RPMI7951 (cell line): ENCODE data around the gene C1QTNF9. TPM values are rescaled to one million over a fixed set of nuclear protein-coding genes. Genes with fewer than 3 reads are reported as not detected.
"Not testable (repeated sequence)": the region's sequence is repeated elsewhere in the genome, so short reads cannot be mapped to it uniquely, and the experiment has no call there.

ENCODE experiments used
- DNase-seq: peaks from one replicate; pipeline ENCODE4 v3.0.0-alpha.2; 2012; ENCODE audit warnings: low read depth
- total RNA-seq: library from RNA; depleted of rRNA; stranded (reverse); fragments of >200 nt; shearing (Covaris generic); gene quantifications from 2 replicates; pipeline ENCODE4 v1.2.3, GENCODE V29; 2014; rRNA removed

Gene C1QTNF9
- not detected in 2 replicates for total RNA-seq

DNA sequence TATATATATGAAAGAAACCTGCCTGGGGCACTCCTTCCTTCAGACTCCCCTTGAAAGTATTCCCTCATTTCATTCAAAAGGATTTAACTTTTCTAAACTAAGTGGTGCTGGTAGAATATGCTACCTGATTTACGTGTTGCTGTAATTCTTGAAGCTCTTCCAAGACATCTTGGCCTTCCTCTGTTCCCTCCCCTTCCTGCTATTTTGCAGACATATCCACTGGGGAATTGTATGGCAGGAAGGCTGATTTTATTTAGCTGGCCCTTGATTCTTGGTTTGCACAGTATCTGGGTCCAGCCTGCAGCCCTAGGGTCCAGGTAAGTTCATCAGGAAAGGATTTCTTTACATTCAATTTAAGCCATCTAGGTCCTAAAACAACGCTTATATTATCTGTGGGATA lies at the start of gene C1QTNF9:
C1QTNF9 (plus strand) TSS at position 281 of the 400 bp plus-strand sequence. CDS start 6,424 bp downstream, outside the sequence.
- DNase-seq = not testable (repeated sequence)

GRCh38 chr13:24261566-24261965 lies 47.8 kb upstream of the C1QTNF9 start:
- no peak for DNase-seq

DNA sequence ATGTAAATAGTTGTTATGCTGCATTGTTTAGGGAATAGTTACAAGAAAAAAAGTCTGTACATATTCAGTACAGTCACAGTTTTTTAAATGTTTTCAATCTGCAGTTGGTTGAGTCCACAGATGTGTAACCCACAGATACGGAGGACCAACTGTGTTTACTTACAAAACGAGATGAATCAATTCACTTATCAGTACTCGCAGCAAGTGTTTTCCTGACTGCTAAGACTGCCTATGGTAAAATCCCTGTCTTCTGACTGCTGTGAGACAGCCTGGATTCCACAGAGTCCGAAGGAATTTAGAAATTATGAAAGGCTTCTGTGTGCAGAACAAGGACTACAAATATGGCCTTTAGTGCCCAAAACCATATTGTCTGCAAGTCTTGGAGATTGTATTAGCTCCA lies 45.7 kb upstream of the C1QTNF9 start:
- no peak for DNase-seq

- no peak for DNase-seq
Observed at GRCh38 chr13:24264976-24265375, 44.4 kb upstream of the C1QTNF9 start.

DNA sequence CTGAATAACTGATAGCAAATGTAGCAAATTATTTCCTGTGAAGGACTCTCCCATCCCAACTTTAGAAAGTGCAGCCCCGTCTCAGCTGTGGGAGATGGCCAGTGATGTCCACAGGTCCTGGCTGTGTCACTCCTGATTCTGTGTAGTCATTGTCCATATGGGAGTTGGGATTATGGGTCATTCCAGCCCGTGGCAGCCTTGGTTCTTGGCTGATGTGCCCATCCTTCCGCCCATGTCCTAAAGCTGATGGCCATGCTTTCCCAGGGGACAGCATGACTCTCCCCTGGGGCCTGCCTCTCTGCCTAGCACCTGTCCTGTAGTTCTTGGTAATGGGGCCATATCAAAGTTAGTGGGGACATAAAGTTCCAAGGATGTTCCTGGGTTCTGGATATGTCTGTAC lies 43.9 kb upstream of the C1QTNF9 start:
- DNase-seq = no peak

- no peak for DNase-seq
Observed at GRCh38 chr13:24267274-24267673, 42.1 kb upstream of the C1QTNF9 start.

GRCh38 chr13:24267801-24268200 lies 41.6 kb upstream of the C1QTNF9 start:
- no peak for DNase-seq

GRCh38 chr13:24269821-24270220 lies 39.6 kb upstream of the C1QTNF9 start:
- DNase-seq = no peak

GRCh38 chr13:24270639-24271141 lies 38.7 kb upstream of the C1QTNF9 start:
- peak; percentile 51 for DNase-seq

DNA sequence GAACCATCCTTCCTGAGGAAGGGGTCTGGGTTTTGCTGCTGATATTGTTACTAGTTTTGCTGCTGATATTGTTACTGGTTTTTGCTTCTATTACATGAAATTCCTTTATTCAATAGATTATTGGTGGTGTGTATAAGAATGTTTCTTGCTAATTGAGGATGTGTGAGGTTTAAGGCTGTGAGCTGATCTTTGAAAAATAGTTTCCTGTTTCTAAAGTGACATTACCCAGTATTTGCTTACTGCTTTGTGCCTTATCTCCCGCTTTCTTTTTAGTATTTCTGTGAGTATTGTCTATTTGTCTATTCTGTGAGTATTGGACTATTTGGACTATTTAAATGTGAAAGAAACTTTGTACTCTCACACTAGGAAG lies 38.2 kb upstream of the C1QTNF9 start:
- DNase-seq = no peak

DNA sequence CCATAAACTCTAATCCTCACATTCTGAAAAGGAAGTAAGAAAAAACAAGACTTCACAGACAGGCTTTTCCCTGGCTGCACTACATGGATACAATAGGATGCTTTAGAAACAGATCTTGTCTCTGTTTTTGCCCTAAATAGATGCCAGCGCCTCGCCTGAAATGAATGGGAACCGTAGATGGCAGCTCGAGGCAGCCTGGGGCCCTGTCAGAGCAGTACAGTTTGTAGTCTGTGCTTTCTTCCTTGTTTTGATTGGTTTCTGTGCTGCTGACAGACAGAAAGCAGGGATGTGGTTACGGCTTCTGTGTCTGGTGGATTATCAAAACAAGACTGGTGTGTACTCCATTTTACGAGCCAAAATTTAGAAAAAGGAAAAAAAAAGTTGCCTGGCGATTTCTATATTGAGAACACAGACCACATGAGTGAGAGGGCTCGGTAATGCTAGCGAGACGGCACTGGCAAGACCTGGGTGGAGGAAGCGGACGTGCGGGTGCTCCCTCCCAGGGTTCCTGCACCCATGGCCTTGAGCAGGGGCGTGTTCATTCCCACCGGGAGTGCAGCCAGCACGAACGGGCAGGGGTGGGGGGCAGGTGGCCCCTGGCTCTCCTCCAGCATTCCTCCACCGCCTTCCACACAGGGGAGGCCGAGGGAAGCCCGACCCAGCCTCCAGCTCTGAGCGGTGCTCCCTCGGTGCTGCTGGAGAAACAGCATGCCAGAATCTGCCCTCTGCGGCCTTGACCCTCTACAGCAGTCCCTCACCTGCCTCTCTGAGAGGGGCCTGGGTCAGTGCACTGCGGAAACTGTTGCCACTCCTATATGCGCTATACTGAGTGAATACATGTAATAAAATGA lies 37.6 kb upstream of the C1QTNF9 start:
- peak; percentile 79 for DNase-seq

GRCh38 chr13:24272452-24273161 lies 36.8 kb upstream of the C1QTNF9 start:
- DNase-seq = no peak

DNA sequence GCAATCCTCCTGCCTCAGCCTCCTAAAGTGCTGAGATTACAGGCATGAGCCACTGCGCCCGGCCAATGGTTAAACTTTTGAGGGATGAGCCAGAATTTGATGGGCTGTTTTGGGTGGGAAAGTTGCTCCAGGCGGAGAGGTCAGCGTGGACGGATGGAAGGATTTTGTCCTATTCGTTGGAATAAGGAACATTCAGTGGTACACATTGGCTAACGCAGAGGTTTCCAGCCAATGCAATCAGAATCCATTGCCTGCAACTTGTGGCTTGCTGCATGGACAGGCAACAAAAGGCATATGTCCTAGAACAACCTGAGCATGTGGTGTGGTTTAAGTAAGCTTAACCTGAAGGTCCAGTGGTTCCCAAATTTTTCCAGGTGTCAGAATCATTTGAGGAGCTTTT lies 35.5 kb upstream of the C1QTNF9 start:
- DNase-seq = no peak

DNA sequence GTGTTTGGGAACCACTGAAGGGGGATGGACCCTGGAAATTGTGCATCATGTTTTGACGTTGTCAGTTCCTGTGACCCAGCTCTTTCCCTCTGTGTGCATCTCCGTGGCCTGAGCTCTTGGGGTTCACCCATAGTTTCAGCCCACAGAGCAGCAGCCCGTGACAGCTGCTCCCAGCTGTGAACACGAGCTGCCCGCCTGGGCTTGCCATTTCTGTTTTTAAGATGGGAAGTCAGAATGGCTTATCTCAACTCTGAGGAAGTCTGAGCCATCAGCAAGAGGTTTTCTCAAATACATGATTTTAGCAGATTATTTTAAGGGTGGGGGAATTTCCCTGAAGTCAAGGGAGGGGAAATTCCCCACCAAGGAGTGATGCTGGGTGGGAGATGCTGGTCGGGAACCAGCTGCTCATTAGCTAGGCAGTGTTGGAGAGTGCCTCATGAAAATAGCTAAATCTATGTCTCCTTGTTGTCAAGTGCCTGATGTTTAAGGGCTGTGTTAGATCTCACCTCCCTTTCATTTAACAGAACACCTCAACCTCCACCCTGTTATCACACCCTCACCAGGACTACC lies 34.8 kb upstream of the C1QTNF9 start:
- DNase-seq = no peak

GRCh38 chr13:24275041-24275440 lies 34.3 kb upstream of the C1QTNF9 start:
- no peak for DNase-seq

DNA sequence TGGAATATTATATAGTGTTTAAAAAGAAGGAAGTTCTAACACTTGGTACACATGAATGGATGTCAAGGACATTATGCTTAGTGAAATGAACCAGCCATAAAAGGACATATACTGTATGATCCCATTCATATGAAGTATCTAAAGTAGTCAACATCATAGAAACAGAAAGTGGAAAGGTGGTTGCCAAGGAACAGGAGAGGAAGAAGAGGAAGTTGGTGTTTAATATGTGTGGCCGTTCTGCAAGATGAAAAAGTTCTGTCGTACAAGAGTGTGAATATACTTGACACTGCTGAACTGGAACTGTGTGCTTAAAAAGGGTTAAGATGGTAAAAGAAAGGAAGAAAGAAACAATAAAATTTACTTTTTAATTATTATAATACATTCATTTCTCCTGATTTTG lies 33.1 kb upstream of the C1QTNF9 start:
- DNase-seq = no peak

DNA sequence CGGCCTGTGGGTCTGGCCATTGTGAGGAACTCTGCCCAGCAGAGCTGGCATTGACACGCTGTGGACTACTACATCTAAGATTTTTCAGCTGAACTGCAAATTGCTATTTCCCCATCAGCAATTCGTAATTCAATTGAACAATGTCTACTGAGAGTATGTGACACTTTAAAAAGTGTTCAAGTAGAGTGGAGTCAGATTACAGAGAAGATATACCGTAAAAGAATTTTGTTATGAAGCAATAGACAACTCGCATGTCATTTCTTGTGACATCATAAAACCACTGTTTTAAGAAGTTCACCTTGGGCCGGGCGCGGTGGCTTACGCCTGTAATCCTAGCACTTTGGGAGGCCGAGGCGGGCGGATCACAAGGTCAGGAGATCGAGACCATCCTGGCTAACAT lies 32.5 kb upstream of the C1QTNF9 start:
- no peak for DNase-seq

DNA sequence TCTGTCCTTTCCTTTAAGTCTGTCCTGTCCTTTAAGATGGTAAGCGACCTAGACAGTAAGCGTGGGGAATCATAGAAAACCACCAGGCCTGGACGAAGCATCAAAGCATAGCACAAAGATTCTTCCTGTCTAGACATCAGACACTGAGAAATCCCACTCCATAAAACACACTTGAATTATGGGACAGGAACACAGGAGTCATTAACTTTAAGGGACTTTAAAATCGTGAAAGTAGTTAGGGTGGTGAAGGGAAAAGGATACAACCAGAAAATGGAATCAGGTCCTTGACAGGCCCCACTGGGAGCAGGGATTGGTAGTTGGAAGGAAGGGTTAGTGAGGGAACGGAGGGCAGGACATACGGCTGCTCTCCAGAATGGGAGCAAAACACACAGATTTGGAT lies 31.6 kb upstream of the C1QTNF9 start:
- DNase-seq = no peak

DNA sequence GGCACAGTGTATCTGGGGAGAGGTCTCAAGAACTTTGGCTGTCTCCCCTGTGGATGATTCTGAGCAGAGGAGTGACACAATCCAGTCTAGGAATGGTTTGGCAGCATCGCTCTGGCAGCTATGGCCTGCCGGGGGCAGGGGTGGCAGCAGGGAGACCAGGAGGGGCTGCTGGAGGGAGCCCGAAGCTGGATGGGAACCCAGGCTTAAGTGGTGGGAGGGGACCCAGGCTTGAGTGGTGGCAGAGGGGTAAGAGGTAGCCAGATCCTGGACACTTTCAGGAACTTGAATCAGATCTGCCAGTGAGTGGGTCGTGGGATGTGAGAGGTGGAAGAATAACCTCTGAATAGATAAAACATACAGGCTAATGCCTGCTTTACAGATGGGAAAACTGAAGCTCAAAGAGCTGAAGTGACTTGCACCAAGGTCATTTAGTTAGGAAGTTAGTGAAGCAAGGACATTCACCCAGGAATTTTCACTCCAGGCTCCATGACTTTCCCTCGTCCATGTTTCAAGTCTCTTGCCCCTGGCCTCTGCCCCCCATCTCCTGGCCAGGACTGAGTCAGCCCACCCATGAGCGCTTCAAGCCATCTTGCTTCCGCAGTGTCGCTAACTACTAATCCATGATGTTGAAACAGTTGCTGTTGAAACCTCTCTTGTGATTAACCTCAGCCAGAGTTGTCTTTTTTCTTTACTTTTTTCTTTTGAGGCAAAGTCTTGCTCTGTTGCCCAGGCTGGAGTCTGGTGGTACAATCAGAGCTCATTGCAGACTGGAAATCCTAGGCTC lies 29.9 kb upstream of the C1QTNF9 start:
- DNase-seq = no peak

- no peak for DNase-seq
Observed at GRCh38 chr13:24280720-24281119, 28.7 kb upstream of the C1QTNF9 start.

DNA sequence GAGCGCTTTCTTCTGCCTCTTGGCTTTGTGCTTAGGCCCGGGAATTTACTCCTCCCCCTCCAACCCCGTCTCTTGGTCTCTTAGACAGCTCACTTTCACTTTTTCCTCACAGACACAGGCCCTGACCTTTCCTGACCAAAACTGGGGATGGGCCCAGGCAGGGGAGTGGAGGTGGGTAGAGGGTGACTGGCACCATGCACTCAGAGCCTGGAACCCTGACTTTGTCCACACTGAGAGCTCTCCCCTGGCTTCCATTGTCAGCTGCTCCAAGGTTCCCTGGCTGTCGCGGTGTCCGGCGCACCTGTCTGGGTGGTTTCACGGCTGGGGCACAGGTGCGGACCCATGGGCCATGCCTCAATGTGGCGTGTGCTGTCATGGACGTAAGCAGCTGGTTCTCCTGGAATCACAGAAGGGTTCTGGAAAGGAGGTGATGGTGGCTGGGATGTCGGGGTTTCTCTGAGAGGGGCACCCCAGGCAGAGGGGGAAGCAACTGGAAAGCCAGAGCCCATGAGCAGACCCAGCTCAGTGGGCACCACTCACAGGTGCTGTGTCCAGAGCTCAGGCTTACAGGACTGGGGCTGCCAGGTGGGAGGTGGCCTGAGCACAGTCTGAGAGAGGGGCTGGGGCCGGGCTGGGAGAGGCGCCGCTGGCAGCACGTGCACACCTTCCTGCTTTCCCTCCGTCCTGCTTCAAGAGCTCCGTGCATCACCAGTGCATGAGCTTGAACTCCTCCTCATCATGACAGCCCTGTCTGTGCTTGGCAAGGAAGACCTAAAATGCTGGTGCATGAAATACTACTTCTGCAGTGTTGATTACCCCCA lies 28.0 kb upstream of the C1QTNF9 start:
- no peak for DNase-seq
